Fibroblast of skin of right quadriceps (primary cell): Measurements from ENCODE around the gene SLC39A12.

Source experiments
- DNase-seq: peaks from one replicate; pipeline ENCODE4 v3.0.0-alpha.2; 2013

Gene SLC39A12

DNA sequence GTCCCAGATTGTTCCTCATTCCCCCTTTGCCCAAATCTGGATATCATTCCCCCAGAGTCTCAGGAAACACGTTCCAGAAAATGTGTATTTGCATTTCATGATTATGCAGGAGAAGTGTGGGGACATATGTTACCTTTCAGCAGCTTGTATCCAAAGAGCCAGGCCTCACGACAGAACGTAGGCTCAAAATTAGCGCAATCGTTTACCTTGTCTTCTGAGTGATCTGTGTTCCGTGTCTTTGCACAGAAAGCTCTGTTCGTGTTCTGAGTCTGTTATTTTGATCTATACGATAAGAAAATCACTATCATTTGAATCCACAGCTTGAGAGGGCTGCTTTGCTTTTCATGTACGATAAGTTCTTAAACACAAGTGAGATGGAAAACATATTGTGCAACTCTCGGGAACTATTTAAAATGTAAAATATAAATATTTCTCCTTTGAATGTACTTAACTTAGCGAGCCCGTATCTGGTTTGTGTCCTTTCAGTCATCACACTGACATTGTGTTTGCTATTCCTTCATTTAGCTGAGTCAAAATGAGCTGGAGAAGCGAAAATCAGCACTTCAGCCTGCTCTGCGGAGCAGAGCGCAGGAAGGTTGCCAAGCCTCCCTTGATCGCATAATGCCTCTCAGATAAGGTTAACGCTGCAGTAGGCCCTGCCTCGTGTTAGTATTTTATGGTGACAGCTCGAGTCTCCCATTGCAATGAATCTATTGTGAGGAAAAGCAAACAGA is 108.3 kb downstream of the SLC39A12 start:
- peak; percentile 10 for DNase-seq

DNA sequence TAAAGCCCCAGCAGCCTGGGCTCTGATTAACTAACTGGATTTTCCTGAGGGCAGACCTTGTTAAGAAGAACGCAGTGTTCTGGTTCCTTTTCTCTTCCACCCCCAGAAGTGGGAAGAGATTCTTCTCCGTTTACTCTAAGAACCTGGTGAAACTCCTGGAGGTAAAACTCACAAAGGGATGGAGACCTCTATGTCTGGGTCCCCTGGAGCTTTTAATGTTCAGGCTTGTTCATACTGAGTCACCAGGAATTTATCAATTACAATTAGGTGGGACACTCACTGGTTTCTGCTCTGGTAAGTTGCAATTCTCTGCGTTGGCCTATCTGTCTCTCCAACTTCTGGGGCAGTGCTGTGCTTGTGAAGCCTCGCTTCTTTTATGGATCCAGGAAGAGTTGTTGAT is 115.2 kb downstream of the SLC39A12 start:
- peak; percentile 16 for DNase-seq

DNA sequence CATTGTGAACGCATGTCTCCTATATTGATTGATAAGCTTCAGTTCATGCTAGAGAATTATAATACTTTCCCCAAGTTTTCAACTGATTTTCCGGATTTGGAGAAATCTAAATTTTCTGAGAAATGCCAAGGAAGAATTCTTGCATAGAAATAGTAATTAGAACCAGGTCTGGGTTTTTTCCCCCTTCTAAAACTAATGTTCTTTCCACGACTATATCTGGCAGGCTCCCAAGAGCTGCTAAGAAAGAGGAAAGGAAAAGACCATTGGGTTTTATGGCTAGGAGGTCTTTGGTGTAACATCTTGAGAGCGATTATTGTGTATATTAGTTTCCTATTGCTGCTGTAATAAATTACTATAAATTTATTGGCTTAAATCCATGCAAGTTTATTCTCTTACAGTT is 116.7 kb downstream of the SLC39A12 start:
- no peak for DNase-seq

DNA sequence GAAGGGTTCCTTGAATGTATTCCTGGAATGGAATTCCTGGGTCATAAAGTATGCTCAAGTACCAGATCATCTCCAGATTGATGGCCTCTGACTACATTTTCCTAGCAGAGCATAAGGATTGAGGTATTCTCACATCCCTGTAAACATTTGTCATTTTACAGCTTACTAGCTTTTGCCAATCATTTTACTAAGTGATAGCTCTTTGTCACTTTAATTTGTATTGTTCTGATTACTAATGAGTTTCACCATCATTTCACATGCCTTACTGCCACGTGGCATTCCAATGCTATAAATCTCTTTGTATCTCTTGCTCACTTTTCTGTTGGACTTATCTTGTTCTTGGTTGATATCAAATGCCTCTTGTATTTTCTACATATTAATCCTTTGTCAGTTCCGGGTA is 119.9 kb downstream of the SLC39A12 start:
- DNase-seq: peak; percentile 15

DNA sequence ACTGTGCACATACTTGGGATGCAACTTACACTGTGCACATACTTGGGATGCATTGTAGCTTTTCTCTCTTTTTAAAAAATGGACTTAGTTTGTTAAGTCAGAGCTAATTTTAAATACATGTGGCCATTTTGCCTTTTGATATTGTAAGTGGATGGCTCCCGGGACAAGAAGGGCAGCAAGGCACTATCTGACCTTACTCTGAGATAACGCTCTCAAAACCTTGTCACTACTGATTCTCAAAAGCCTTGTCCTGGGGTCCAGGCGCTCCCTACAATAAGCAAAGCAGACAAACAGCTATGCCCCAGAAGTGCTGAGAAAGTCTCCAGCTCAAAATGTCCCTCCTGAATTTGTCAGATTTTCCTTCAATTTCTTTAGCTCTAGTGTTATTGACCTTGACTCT is 121.6 kb downstream of the SLC39A12 start:
- DNase-seq: no peak

DNA sequence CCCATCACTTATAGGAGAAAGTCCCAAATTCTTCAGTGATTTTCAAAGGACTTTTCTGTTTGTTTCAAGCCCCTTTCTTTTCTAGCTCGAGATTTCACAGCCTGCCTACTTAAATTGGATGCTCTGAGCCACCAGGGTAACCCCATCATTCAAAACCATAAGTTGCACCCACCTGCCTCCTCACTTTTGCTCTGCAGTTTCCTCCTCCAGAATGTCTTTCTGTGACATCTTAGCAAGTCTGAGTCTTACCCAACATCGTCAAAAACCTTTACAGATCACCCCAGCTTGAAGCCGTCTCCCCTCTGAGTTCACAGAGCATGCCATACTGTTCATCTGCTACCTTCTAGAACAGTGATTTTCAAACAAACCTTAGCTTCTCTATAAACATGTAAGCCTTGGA is 124.2 kb downstream of the SLC39A12 start:
- no peak for DNase-seq

DNA sequence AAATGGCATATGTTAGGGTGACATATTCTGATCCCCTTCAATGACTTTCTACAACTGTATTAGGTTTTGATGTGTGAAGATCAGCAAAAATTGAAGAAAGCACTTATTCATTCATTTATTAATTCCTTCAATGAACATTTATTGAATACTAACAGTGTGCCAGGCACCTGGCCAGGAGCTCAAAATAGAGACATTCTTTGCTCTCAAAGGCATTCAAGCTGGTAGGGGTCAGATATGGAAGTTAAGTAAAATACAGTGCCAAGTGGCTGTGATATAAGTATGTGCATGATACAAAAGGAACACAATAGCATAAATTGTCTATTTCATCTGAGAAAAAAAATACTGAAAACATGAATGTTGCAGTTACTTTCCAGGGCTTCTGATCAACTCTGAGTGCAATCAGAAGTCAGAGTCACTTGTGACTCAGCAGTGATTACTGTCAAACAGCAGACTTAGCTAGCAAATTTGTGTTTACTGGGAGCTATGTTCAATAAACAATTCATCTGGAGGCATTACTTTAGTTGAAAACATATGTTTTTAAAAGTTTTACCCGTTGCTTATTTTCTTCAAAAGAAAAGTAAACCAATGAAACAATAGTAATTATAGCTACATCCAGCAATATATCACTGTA is 128.1 kb downstream of the SLC39A12 start:
- DNase-seq: peak; percentile 21

DNA sequence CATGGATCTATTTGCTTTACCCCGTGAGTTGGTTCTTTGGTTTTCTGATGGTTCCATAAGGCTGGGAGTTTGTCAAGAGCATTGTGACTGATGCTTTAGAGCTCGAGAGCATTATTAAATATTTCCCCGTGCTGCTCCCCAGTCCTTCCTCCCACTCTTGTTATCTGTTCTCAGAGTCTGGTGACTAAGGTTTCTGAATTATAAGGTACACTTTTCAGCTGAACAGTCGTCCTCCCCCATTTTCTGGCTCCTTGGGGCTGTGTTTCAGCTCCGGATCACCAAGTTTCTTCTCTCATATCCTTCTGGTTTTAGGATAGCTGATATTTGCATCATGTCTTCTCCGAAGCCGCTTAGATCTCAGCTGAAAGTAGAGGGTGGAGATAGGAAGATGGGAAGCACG is 130.7 kb downstream of the SLC39A12 start:
- no peak for DNase-seq

DNA sequence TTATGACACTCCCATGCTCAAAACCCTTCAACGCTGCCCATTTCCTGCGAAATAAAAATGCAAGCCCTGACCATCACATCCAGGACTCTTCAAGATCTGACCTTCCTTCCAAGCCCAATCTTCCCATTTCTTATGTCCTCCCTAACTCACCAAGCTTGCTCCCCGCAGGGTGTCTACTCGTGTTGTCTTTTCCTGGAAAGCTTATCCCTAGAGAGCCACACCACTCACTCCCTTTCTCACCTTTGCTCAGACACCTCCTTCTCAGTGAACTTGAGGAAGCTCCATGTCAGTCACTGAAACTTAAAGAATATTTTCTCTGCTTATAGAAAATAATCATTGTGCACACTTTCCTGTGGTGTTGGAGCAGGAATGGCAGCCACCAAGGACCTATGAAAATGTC is 134.1 kb downstream of the SLC39A12 start:
- no peak for DNase-seq

DNA sequence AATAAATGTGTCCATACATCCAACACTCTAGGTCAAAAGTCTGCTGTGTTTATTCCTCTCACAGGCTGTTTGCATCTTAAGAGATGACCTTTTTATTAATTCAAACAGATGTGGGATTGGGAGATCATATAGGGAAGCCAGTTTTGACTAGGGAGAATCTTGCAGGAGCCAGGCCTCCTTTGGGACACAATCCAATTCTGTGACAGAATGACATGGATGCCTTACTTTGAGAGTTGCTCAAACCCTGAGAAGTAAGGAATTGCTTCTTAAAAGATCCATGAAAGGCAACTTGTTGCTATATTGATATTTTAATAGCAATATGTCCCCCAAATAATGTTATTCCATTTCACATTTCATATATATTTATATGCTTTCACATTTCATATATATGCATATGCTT is 135.0 kb downstream of the SLC39A12 start:
- no peak for DNase-seq

DNA sequence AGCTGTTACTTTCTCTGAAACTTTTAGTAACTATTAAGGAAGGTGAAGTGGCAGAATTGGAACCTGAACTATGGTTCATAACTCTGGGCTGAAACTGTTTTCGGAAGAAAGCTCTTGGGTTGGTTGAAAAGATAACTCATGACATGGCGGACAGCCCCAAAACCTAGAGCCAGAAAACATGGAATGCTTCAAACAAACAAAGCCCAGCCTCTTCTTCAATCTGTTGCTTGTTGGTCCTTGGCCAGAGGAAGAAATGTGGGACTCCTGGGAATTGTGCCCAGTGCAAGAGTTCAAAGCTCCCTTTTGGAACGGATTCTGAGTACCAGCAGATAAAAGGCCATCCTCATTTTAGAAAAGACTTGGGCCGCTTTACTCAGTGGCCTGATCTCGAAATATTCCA is 135.6 kb downstream of the SLC39A12 start:
- no peak for DNase-seq
